Activated T-cell treated with anti-CD3 and anti-CD28 coated beads, Interleukin-2, amount 50 U/mL, for 4 hours (primary cell): ENCODE results near the gene CFAP251. TPM values are rescaled to one million over a fixed set of nuclear protein-coding genes. Genes with fewer than 3 reads are reported as not detected.
"Not testable (repeated sequence)": the region's sequence is repeated elsewhere in the genome, so short reads cannot be mapped to it uniquely, and the experiment has no call there.

Experiments used
- ATAC-seq, 2 donors: fragments of 200-7000 bp; cut with Tn5 transposase; one replicate each; pipeline ENCODE4 v1.10.0; 2021
- DNase-seq: peaks from one replicate; pipeline ENCODE4 v3.0.0-alpha.2; 2020
- H3K27me3 Mint-ChIP-seq: one replicate; pipeline ENCODE4 v1.8.0; 2021; ENCODE audit warnings: low read depth, mixed read lengths
- H3K36me3 Mint-ChIP-seq: one replicate; pipeline ENCODE4 v1.8.0; 2022; ENCODE audit warnings: mixed read lengths; ENCODE audit not compliant: insufficient read depth
- H3K4me1 Mint-ChIP-seq: one replicate; pipeline ENCODE4 v1.8.0; 2021; ENCODE audit warnings: low read depth, mixed read lengths
- H3K4me3 Mint-ChIP-seq: one replicate; pipeline ENCODE4 v1.8.0; 2021; ENCODE audit warnings: mild to moderate bottlenecking, moderate library complexity, mixed read lengths
- H3K9me3 Mint-ChIP-seq: one replicate; pipeline ENCODE4 v1.8.0; 2021; ENCODE audit warnings: mixed read lengths
- total RNA-seq, 3 donors: library from RNA; stranded (reverse); gene quantifications; one replicate each; pipeline ENCODE4 v1.2.1, GENCODE V29; 2021

Gene CFAP251
- total RNA-seq, 3 donors from 2014 or later: 0.46 to 0.82 (median 0.78) TPM

- Mint-ChIP-seq H3K27me3 (peaks cover 2% of the 10 kb centered on the region), H3K4me3 (no peak overlapping the region), H3K9me3 (no peaks in the 10 kb centered on the region), H3K4me1 (no peaks in the 10 kb centered on the region), H3K36me3 (no peaks in the 10 kb centered on the region)
- no peak for ATAC-seq
- DNase-seq: no peak
Observed at GRCh38 chr12:121926874-121927706, 8.7 kb downstream of the CFAP251 start.

DNA sequence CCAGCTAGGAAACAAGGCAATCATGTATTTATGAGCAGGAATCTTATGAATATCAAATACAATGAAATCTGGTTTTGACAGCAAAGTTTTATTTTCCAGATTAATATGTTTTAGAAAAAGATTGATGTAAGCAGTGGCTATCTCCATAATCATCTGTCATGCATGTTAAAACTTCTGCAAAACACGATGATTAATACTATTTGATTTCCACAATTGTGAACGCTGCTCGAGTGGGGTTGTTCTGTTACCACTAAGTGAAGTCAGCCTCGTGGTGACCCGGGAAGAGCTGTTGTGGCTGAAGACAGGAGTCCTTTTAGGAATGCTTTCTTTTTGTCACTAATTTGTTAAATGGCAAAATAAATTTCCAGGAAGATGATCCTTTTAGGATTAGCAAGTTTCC is 9.4 kb downstream of the CFAP251 start:
- ATAC-seq: no peak
- H3K27me3 Mint-ChIP-seq: peaks cover 2% of the 10 kb centered on the region

DNA sequence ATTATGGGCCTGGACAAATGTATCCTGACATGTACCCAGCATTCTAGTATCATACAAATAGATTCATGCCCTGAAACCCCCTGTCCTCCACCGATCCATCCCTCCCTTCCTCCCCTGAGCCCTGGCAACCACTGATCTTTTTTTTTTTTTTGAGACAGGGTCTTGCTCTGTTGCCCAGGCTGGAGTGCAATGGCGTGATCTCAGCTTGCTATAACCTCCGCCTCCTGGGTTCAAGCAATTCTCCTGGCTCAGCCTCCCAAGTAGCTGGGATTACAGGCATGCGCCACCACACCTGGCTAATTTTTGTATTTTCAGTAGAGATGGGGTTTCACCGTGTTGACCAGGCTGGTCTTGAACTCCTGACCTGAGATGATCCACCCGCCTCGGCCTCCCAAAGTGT is 11.2 kb downstream of the CFAP251 start:
- not testable (repeated sequence) for H3K4me1 Mint-ChIP-seq, H3K9me3 Mint-ChIP-seq, DNase-seq, H3K4me3 Mint-ChIP-seq, H3K27me3 Mint-ChIP-seq, H3K36me3 Mint-ChIP-seq, ATAC-seq

More for the DNA sequence above, 9.4 kb downstream of the CFAP251 start:
- H3K4me1 Mint-ChIP-seq: no peaks in the 10 kb centered on the region
- H3K9me3 Mint-ChIP-seq: no peaks in the 10 kb centered on the region
- no peak overlapping the region for H3K4me3 Mint-ChIP-seq
- H3K36me3 Mint-ChIP-seq: no peaks in the 10 kb centered on the region
- no peak for DNase-seq

GRCh38 chr12:121930862-121931261 is 12.5 kb downstream of the CFAP251 start:
- DNase-seq: no peak
- H3K36me3 Mint-ChIP-seq: peaks cover 2% of the 10 kb centered on the region
- no peaks in the 10 kb centered on the region for H3K9me3 Mint-ChIP-seq

GRCh38 chr12:121932176-121932536 is 13.8 kb downstream of the CFAP251 start:
- no peaks in the 10 kb centered on the region for H3K4me1 Mint-ChIP-seq
- ATAC-seq: no peak
- no peak for DNase-seq
- no peak overlapping the region for H3K4me3 Mint-ChIP-seq
- H3K27me3 Mint-ChIP-seq: peaks cover 2% of the 10 kb centered on the region
- H3K36me3 Mint-ChIP-seq: peaks cover 2% of the 10 kb centered on the region
- H3K9me3 Mint-ChIP-seq: no peaks in the 10 kb centered on the region

More at GRCh38 chr12:121930862-121931261, 12.5 kb downstream of the CFAP251 start:
- ATAC-seq: no peak
- no peak overlapping the region for H3K4me3 Mint-ChIP-seq
- H3K27me3 Mint-ChIP-seq: peaks cover 2% of the 10 kb centered on the region
- H3K4me1 Mint-ChIP-seq: no peaks in the 10 kb centered on the region

GRCh38 chr12:121932914-121933521 is 14.6 kb downstream of the CFAP251 start:
- Mint-ChIP-seq H3K4me3 (no peak overlapping the region), H3K36me3 (peaks cover 2% of the 10 kb centered on the region), H3K27me3 (peaks cover 2% of the 10 kb centered on the region), H3K4me1 (peaks cover 1% of the 10 kb centered on the region), H3K9me3 (no peaks in the 10 kb centered on the region)
- no peak for ATAC-seq
- DNase-seq: no peak

- H3K36me3 Mint-ChIP-seq: peaks cover 2% of the 10 kb centered on the region
- H3K4me3 Mint-ChIP-seq: no peak overlapping the region
- H3K9me3 Mint-ChIP-seq: no peaks in the 10 kb centered on the region
- peaks cover 2% of the 10 kb centered on the region for H3K27me3 Mint-ChIP-seq
- peaks cover 1% of the 10 kb centered on the region for H3K4me1 Mint-ChIP-seq
- DNase-seq: no peak
- ATAC-seq: no peak
Observed at GRCh38 chr12:121933522-121934308, 15.3 kb downstream of the CFAP251 start.

GRCh38 chr12:121934309-121934664 is 15.9 kb downstream of the CFAP251 start:
- no peak for DNase-seq
- Mint-ChIP-seq H3K4me3 (no peak overlapping the region), H3K27me3 (peaks cover 2% of the 10 kb centered on the region), H3K9me3 (no peaks in the 10 kb centered on the region), H3K4me1 (peaks cover 1% of the 10 kb centered on the region), H3K36me3 (peaks cover 2% of the 10 kb centered on the region)
- no peak for ATAC-seq

GRCh38 chr12:121937654-121938053 is 19.3 kb downstream of the CFAP251 start:
- H3K9me3 Mint-ChIP-seq: no peaks in the 10 kb centered on the region
- ATAC-seq (no peak), DNase-seq (no peak)
- H3K36me3 Mint-ChIP-seq: peaks cover 2% of the 10 kb centered on the region
- H3K4me1 Mint-ChIP-seq: peaks cover 1% of the 10 kb centered on the region
- H3K4me3 Mint-ChIP-seq: no peak overlapping the region
- no peaks in the 10 kb centered on the region for H3K27me3 Mint-ChIP-seq

GRCh38 chr12:121939186-121939585 is 20.8 kb downstream of the CFAP251 start:
- no peak overlapping the region for H3K4me3 Mint-ChIP-seq
- DNase-seq (no peak), ATAC-seq (no peak)
- H3K9me3 Mint-ChIP-seq: no peaks in the 10 kb centered on the region
- H3K4me1 Mint-ChIP-seq: peaks cover 1% of the 10 kb centered on the region
- H3K36me3 Mint-ChIP-seq: peaks cover 2% of the 10 kb centered on the region
- no peaks in the 10 kb centered on the region for H3K27me3 Mint-ChIP-seq

- no peak for DNase-seq
- Mint-ChIP-seq H3K27me3 (no peaks in the 10 kb centered on the region), H3K36me3 (no peaks in the 10 kb centered on the region), H3K4me3 (no peak overlapping the region), H3K9me3 (no peaks in the 10 kb centered on the region), H3K4me1 (peaks cover 1% of the 10 kb centered on the region)
- ATAC-seq: no peak
Observed at GRCh38 chr12:121939992-121940766, 21.8 kb downstream of the CFAP251 start.

DNA sequence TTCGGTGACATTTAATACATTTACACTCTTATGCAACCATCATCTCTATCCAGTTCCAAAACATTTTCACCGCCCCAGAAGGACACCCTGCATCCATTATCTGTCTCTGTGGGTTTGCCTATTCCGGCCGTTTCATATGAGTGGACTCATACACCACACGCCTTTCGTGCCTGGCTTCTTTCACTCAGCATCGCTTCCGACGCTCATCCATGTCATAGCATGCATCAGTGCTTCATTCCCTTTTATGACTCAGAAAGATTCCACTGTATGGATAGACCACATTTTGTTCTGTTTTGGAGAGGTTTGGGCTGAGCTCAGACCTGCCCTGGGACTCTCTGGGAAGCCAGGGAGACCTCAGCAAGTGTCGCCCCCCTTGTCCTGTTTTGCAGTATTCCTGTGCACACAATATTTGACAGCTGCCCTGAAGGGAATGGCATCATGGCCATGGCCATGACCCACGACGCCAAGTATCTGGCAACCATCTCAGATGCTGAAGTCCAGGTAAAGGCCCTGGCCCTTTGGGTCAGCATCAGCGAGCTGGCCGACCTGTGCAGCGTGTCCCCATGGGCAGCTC is 23.8 kb downstream of the CFAP251 start:
- Mint-ChIP-seq H3K36me3 (no peaks in the 10 kb centered on the region), H3K9me3 (no peaks in the 10 kb centered on the region), H3K27me3 (no peaks in the 10 kb centered on the region), H3K4me3 (no peak overlapping the region), H3K4me1 (peaks cover 1% of the 10 kb centered on the region)
- no peak for DNase-seq
- no peak for ATAC-seq

GRCh38 chr12:121943926-121944325 is 25.5 kb downstream of the CFAP251 start:
- Mint-ChIP-seq H3K36me3 (no peaks in the 10 kb centered on the region), H3K4me3 (no peak overlapping the region), H3K4me1 (no peaks in the 10 kb centered on the region), H3K27me3 (no peaks in the 10 kb centered on the region), H3K9me3 (no peaks in the 10 kb centered on the region)
- DNase-seq (no peak), ATAC-seq (no peak)
